ENCODE results near the gene HNRNPUL1.

- TF ChIP-seq CTCF (IDR thresholded peaks at IDR 0.05) (no peak), EP300 (IDR thresholded peaks at IDR 0.05) (no peak), POLR2A (IDR thresholded peaks at IDR 0.05; ENCODE audit: low read depth) (no peak), POLR2AphosphoS5 (IDR thresholded peaks at IDR 0.05) (no peak)
Measured at GRCh38 chr19:41321204-41321599, 57.0 kb downstream of the HNRNPUL1 start.
